Testis (tissue), 2 donors: Measurements from ENCODE around the gene SHBG.

Source experiments
- CTCF ChIP-seq, 3 experiments: fragments of 450-650 bp in 2 of 3; fragments of 200-600 bp in 1 of 3; sonication (generic) in 1 of 3; IDR thresholded peaks; one replicate each; pipeline ENCODE4 v1.5.1; 2016 to 2019; ENCODE audit warnings: antibody characterized with exemption in 3 of 3, mild to moderate bottlenecking in 2 of 3, moderate library complexity in 1 of 3
- POLR2A ChIP-seq: fragments of 450-650 bp; IDR thresholded peaks from one replicate; pipeline ENCODE4 v1.6.1; 2017; ENCODE audit warnings: antibody characterized with exemption, mild to moderate bottlenecking, moderate library complexity

GRCh38 chr17:7652388-7653356, 22.7 kb downstream of the SHBG start:
- TF ChIP-seq CTCF (IDR thresholded peaks at IDR 0.05), result no peak
- TF ChIP-seq POLR2A, result no peak
